ENCODE results near the gene NEB. TPM values are rescaled to one million over a fixed set of nuclear protein-coding genes. Genes with fewer than 3 reads are reported as not detected.

NEB gene
- total and polyA plus RNA-seq, 2 of the 4 experiments (the other 2 are of a cell fraction), result under 0.01 TPM; not detected in 1

GRCh38 chr2:151681051-151681450 is 53.2 kb downstream of the NEB start:
- Histone ChIP-seq H2BK5ac (ENCODE audit: low read depth, low read length, poor library complexity, severe bottlenecking) (no peak overlapping the region), H4K91ac (ENCODE audit: insufficient read depth, low read depth, low read length) (no peak overlapping the region), H3K4me1 (ENCODE audit: control insufficient read depth, insufficient read depth, low read length) (no peaks in the 10 kb centered on the region), H2BK15ac (ENCODE audit: low read depth, low read length) (no peak overlapping the region), H3K27me3 (ENCODE audit: control insufficient read depth, insufficient read depth, low read length) (no peaks in the 10 kb centered on the region), H3K36me3 (ENCODE audit: control insufficient read depth, insufficient read depth, low read length) (no peaks in the 10 kb centered on the region), H3K9ac (ENCODE audit: low read depth, low read length) (no peak overlapping the region), H3K23ac (ENCODE audit: low read depth, low read length) (no peak overlapping the region), H3K18ac (ENCODE audit: low read depth, low read length) (no peak overlapping the region), H4K5ac (ENCODE audit: low read depth, low read length) (no peak overlapping the region), H3K14ac (replicated peaks; ENCODE audit: low read depth, low read length) (no peak overlapping the region), H2AFZ (replicated peaks; ENCODE audit: low read length, poor library complexity) (no peak overlapping the region), H2BK120ac (ENCODE audit: low read depth, low read length) (no peak overlapping the region), H3K79me1 (ENCODE audit: low read depth in 1 of 2, low read length in 2 of 2) (no peaks in the 10 kb centered on the region), H3K56ac (ENCODE audit: extremely low read depth, insufficient read depth, low read length) (no peak overlapping the region), H3K9me3 (ENCODE audit: control insufficient read depth, insufficient read depth, low read length) (no peaks in the 10 kb centered on the region), H3K4ac (ENCODE audit: low read depth, low read length) (no peak overlapping the region), H4K20me1 (ENCODE audit: insufficient read depth, low read length) (no peaks in the 10 kb centered on the region), H3K9me1 (ENCODE audit: insufficient read depth, low read length) (no peaks in the 10 kb centered on the region), H2AK9ac (replicated peaks; ENCODE audit: low read depth, low read length, poor library complexity) (no peak overlapping the region), H2AK5ac (ENCODE audit: low read depth, low read length) (no peak overlapping the region), H3K4me2 (ENCODE audit: low read depth, low read length) (no peak overlapping the region), H2BK20ac (ENCODE audit: low read depth, low read length) (no peak overlapping the region), H3K4me3 (ENCODE audit: insufficient read depth, low read depth, low read length) (no peak overlapping the region), H3K27ac (ENCODE audit: insufficient read depth, low read length) (no peak overlapping the region), H4K8ac (ENCODE audit: low read depth in 2 of 2, low read length in 2 of 2) (no peak overlapping the region)
- intact Hi-C loops (cut with micrococcal nuclease) (no loop called here), in situ Hi-C loops (cut with MboI; ENCODE audit: low sequenced_read_pairs) (no loop called here), dilution Hi-C loops (cut with HindIII; ENCODE audit: low sequenced_read_pairs, unreplicated experiment) (no loop called here)
- TF ChIP-seq SMC3 (IDR thresholded peaks at IDR 0.05; ENCODE audit: low read depth, low read length) (no peak), RFX5 (IDR thresholded peaks at IDR 0.05; ENCODE audit: low read depth, low read length) (no peak), NFE2L2 (IDR thresholded peaks at IDR 0.05; ENCODE audit: low read depth, low read length) (no peak), CTCF (conservative IDR thresholded peaks at IDR 0.05; ENCODE audit: low read depth, low read length) (no peak), CHD1 (IDR thresholded peaks at IDR 0.05; ENCODE audit: low read depth, low read length) (no peak), RAD21 (IDR thresholded peaks at IDR 0.05; ENCODE audit: low read length) (no peak), MXI1 (IDR thresholded peaks at IDR 0.05; ENCODE audit: borderline replicate concordance, low read depth, low read length) (no peak), FOS (IDR thresholded peaks at IDR 0.05; ENCODE audit: low read depth, low read length) (no peak), MAZ (IDR thresholded peaks at IDR 0.05; ENCODE audit: borderline replicate concordance, low read depth, low read length) (no peak), BHLHE40 (IDR thresholded peaks at IDR 0.05; ENCODE audit: low read depth, low read length) (no peak), CEBPB (IDR thresholded peaks at IDR 0.05; ENCODE audit: low read depth, low read length) (no peak), USF2 (IDR thresholded peaks at IDR 0.05; ENCODE audit: low read depth, low read length) (no peak), RCOR1 (IDR thresholded peaks at IDR 0.05; ENCODE audit: insufficient replicate concordance, low read length) (no peak), POLR2A (IDR thresholded peaks at IDR 0.05; ENCODE audit: low read depth, low read length) (no peak), ELK1 (IDR thresholded peaks at IDR 0.05; ENCODE audit: borderline replicate concordance, low read depth, low read length) (no peak)
- POLR2A ChIA-PET (ENCODE audit: unreplicated experiment), result no interaction called here
- CTCF ChIA-PET, result no interaction called here
- BruUV-seq (replicated peaks), result no TSS peak
- 33% methylated on average over 2 of the region's 3 CpGs; no CpG with 5 or more reads in 1 of the 2 experiments for WGBS, 2 experiments (ENCODE audit: extremely low coverage in 2 of 2, insufficient read length in 1 of 2)
- DNase-seq (no peak), ATAC-seq (ENCODE audit: low read depth) (no peak)

Data from IMR-90 (cell line).